ENCODE data around the gene ALG5. TPM values are rescaled to one million over a fixed set of nuclear protein-coding genes. Genes with fewer than 3 reads are reported as not detected.

Gene ALG5
- total RNA-seq, 1 experiment from 2014 or later, result 27.0 TPM

- no peaks in the 10 kb centered on the region for H3K4me1 ChIP-seq (ENCODE audit: insufficient read depth, low read length)
- H3K27ac ChIP-seq (ENCODE audit: insufficient read length, low read depth, low read length), result no peak overlapping the region
- no peak overlapping the region for H3K4ac ChIP-seq (ENCODE audit: low read depth, low read length)
- TF ChIP-seq CTCF (conservative IDR thresholded peaks at IDR 0.05), result no peak
- no peak overlapping the region for H3T11ph ChIP-seq (ENCODE audit: low read length)
- no peak overlapping the region for H3K14ac ChIP-seq (ENCODE audit: insufficient read depth, low read length)
- H3K27ac Mint-ChIP-seq, result no peak overlapping the region
- H3K4me1 Mint-ChIP-seq, result no peaks in the 10 kb centered on the region
- H2BK120ac ChIP-seq (ENCODE audit: low read depth, low read length, poor library complexity, severe bottlenecking), result no peak overlapping the region
- no peak overlapping the region for H3K56ac ChIP-seq (ENCODE audit: insufficient read length, low read depth, low read length)
- no peaks in the 10 kb centered on the region for H3K23me2 ChIP-seq (ENCODE audit: insufficient read length, low read depth, low read length, poor library complexity, severe bottlenecking)
- no peak overlapping the region for H4K8ac ChIP-seq (replicated peaks; ENCODE audit: insufficient read length, low read depth, low read length)
- no peak overlapping the region for H2AK5ac ChIP-seq (ENCODE audit: insufficient read length, low read length)
- no peak overlapping the region for H3K9ac ChIP-seq (ENCODE audit: extremely low read depth, insufficient read length, low read length)
- no peak overlapping the region for H2BK12ac ChIP-seq (ENCODE audit: insufficient read length, low read depth, low read length)
- no peak overlapping the region for H2BK20ac ChIP-seq (ENCODE audit: low read depth, low read length, poor library complexity, severe bottlenecking)
- no peaks in the 10 kb centered on the region for H3K79me2 ChIP-seq (ENCODE audit: insufficient read depth, low read length)
- H3K4me2 ChIP-seq (ENCODE audit: insufficient read depth, insufficient read length, low read length), result no peak overlapping the region
- no peaks in the 10 kb centered on the region for H3K27me3 ChIP-seq (ENCODE audit: insufficient read depth, low read length)
- no peak overlapping the region for H2BK15ac ChIP-seq (ENCODE audit: low read depth, low read length)
- H3K36me3 Mint-ChIP-seq (ENCODE audit: insufficient read depth in 1 of 3, low read depth in 3 of 3), result peaks cover 33 to 82% (median 53%) of the 10 kb centered on the region in 3 experiments
- no peak overlapping the region for H3K23ac ChIP-seq (ENCODE audit: insufficient read length, low read depth, low read length)
- H3K9me3 ChIP-seq (ENCODE audit: control insufficient read depth, low read depth, low read length), result no peaks in the 10 kb centered on the region
- no peaks in the 10 kb centered on the region for H3K79me1 ChIP-seq (ENCODE audit: insufficient read depth, low read depth, low read length, poor library complexity, severe bottlenecking)
- H4K91ac ChIP-seq (ENCODE audit: insufficient read length, low read depth, low read length), result no peak overlapping the region
- H3K27me3 Mint-ChIP-seq (ENCODE audit: low read depth), result no peaks in the 10 kb centered on the region
- no peak for DNase-seq
- no peak overlapping the region for H2BK5ac ChIP-seq (ENCODE audit: insufficient read length, low read length)
- H3K9me3 Mint-ChIP-seq, result no peaks in the 10 kb centered on the region
- H3K18ac ChIP-seq (ENCODE audit: insufficient read length, low read depth, low read length), result no peak overlapping the region
- H3K4me3 Mint-ChIP-seq, result no peak overlapping the region
- no peak overlapping the region for H2AFZ ChIP-seq (ENCODE audit: low read length)
- H4K5ac ChIP-seq (ENCODE audit: insufficient read length, low read depth, low read length), result no peak overlapping the region
- no peaks in the 10 kb centered on the region for H4K20me1 ChIP-seq (ENCODE audit: control insufficient read depth, insufficient read depth, insufficient read length)
Observed at GRCh38 chr13:37040789-37041188, 41.6 kb upstream of the ALG5 start.
